Calu3 (cell line): Measurements from ENCODE around the gene SLC22A4. TPM values are rescaled to one million over a fixed set of nuclear protein-coding genes. Genes with fewer than 3 reads are reported as not detected.

ENCODE experiments used
- Bru-seq: library from RNA; stranded (reverse); fragments of 400-500 nt; gene quantifications from one replicate; lab custom pipeline; 2021; lab: Mats Ljungman, UMichigan
- BruChase-seq, 2 experiments: library from RNA; stranded (reverse); fragments of 400-500 nt; gene quantifications; one replicate each; lab custom pipeline; 2021; lab: Mats Ljungman, UMichigan
- BruUV-seq: library from RNA; stranded (reverse); fragments of 400-500 nt; replicated peaks from 2 replicates; lab custom pipeline; 2021; lab: Mats Ljungman, UMichigan
- CTCF ChIA-PET: fragments of 300-600 bp; sonication (Branson Sonifier 250); formaldehyde crosslinking; loops from one replicate; lab custom pipeline; 2022; ENCODE audit warnings: antibody characterized with exemption; lab: Charles Lee
- DNase-seq: peaks from one replicate; pipeline ENCODE4 v3.0.0; 2022
- H3K27ac Mint-ChIP-seq: one replicate; pipeline ENCODE4 v1.8.0; 2022; ENCODE audit warnings: mixed read lengths; ENCODE audit not compliant: unreplicated experiment
- H3K27me3 Mint-ChIP-seq: one replicate; pipeline ENCODE4 v1.8.0; 2022; ENCODE audit warnings: mixed read lengths; ENCODE audit not compliant: unreplicated experiment
- H3K36me3 Mint-ChIP-seq: one replicate; pipeline ENCODE4 v1.8.0; 2022; ENCODE audit warnings: mild to moderate bottlenecking, moderate library complexity, mixed read lengths; ENCODE audit not compliant: insufficient read depth, unreplicated experiment
- H3K4me1 Mint-ChIP-seq: one replicate; pipeline ENCODE4 v1.8.0; 2022; ENCODE audit warnings: mild to moderate bottlenecking, low read depth, mixed read lengths; ENCODE audit not compliant: unreplicated experiment
- H3K4me3 Mint-ChIP-seq: one replicate; pipeline ENCODE4 v1.8.0; 2022; ENCODE audit warnings: mild to moderate bottlenecking, low read depth, moderate library complexity, mixed read lengths; ENCODE audit not compliant: unreplicated experiment
- H3K9me3 Mint-ChIP-seq: one replicate; pipeline ENCODE4 v1.8.0; 2022; ENCODE audit warnings: low read depth, mixed read lengths; ENCODE audit not compliant: unreplicated experiment
- intact Hi-C: fragments of 100-400 bp; cut with micrococcal nuclease; formaldehyde crosslinking; loops from one replicate; pipeline ENCODE4 v1.10.0; 2022; ENCODE audit not compliant: unreplicated experiment
- long read RNA-seq: library from polyadenylated mRNA; stranded (forward); transcript quantifications from one replicate; pipeline ENCODE4 v2.0.0, GENCODE V29; 2022
- total RNA-seq: library from RNA; stranded (reverse); gene quantifications from 2 replicates; pipeline ENCODE4 v1.2.3, GENCODE V29; 2022
- TF ChIP-seq, protein P1 (sequence below): fragments of 200-600 bp; IDR thresholded peaks from one replicate; pipeline ENCODE4 v1.8.0; 2022; ENCODE audit warnings: antibody characterized with exemption; ENCODE audit not compliant: unreplicated experiment

SLC22A4 gene
- total RNA-seq (3.0 and 3.1 TPM in 2 replicates), Bru-seq, nascent RNA (percentile 52 among the genes with signal in this experiment), BruChase-seq, experiment 1, labeled RNA remaining after a 6-hour chase (percentile 39 among the genes with signal in this experiment), BruChase-seq, experiment 2, labeled RNA remaining after a 2-hour chase (percentile 38 among the genes with signal in this experiment)
- long read RNA-seq, partial matches to known transcripts, result 0 of 7 reads
- long read RNA-seq, other reads (novel, unspliced or antisense), result 4 of 7 reads

DNA sequence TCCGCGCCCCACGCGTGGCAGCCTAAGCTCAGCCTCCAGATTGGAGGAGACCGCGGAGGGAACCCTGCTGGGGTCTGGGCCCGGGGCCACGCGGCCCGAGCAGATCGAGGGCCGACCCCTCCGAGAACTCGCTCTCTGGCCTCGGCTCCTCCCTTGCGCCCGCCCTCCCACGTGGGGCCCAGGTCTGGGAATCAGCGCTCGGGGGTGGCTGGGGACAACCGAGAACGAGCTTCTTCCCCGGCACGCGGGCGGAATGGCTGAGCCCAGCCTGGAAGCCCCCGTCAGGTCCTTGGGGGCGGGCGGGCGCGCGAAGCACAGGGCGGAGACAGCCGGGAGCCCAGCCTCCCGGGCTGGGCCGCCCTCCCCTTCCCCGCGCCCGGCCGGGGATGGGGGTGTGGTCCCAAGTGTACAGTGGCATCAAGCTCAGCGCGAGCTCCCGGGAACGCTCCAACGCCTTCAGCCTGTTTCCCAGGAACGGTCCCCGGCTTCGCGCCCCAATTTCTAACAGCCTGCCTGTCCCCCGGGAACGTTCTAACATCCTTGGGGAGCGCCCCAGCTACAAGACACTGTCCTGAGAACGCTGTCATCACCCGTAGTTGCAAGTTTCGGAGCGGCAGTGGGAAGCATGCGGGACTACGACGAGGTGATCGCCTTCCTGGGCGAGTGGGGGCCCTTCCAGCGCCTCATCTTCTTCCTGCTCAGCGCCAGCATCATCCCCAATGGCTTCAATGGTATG, at the start of gene SLC22A4:
Gene SLC22A4 (plus strand): TSS at position 403 of the 736 bp plus-strand sequence. CDS start 223 bp downstream, at position 626.
- intact Hi-C loops, result loop anchor here (10.0 kb wide), 1 partner anchor 201 kb away; the partner anchor contains the start of gene IRF1
- peak; percentile 97 for DNase-seq
- peak within 1 kb of the TSS; percentile 90 for H3K27ac Mint-ChIP-seq
- no peaks in the 10 kb centered on the region for H3K27me3 Mint-ChIP-seq
- TF ChIP-seq, protein P1, sequence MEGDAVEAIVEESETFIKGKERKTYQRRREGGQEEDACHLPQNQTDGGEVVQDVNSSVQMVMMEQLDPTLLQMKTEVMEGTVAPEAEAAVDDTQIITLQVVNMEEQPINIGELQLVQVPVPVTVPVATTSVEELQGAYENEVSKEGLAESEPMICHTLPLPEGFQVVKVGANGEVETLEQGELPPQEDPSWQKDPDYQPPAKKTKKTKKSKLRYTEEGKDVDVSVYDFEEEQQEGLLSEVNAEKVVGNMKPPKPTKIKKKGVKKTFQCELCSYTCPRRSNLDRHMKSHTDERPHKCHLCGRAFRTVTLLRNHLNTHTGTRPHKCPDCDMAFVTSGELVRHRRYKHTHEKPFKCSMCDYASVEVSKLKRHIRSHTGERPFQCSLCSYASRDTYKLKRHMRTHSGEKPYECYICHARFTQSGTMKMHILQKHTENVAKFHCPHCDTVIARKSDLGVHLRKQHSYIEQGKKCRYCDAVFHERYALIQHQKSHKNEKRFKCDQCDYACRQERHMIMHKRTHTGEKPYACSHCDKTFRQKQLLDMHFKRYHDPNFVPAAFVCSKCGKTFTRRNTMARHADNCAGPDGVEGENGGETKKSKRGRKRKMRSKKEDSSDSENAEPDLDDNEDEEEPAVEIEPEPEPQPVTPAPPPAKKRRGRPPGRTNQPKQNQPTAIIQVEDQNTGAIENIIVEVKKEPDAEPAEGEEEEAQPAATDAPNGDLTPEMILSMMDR, result peak; percentile 5
- H3K4me1 Mint-ChIP-seq, result peaks cover 26% of the 10 kb centered on the region
- CTCF ChIA-PET, result interaction anchor here (0.6 to 3.1 kb wide), 25 partner anchors 8 to 263 kb away, joined by 3 to 27 read pairs (median 3); partner anchors contain the start of genes P4HA2, RAD50 and SLC22A5
- H3K9me3 Mint-ChIP-seq, result no peaks in the 10 kb centered on the region
- BruUV-seq, result no TSS peak
- peaks cover 26% of the 10 kb centered on the region for H3K36me3 Mint-ChIP-seq
- H3K4me3 Mint-ChIP-seq, result peak within 1 kb of the TSS; percentile 88

DNA sequence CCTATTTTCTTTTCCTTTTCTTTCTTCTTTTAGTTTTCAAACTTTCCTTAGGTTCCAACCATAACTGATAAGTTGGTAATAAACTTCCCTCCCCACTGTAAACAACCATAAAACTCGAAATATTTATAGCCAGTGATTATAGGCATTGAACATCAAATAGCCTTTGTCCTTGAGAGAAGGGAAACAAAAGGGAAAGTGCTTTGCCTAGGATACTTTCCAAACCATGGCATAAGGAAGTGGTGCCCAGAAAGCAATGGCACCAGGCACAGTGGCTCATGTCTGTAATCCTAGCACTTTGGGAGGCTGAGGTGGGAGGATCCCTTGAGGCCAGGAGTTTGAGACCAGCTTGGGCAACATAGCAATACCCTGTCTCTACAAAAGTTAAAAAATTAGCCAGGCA, 48.6 kb upstream of the SLC22A4 start:
- BruUV-seq, result no TSS peak
- Mint-ChIP-seq H3K36me3 (no peaks in the 10 kb centered on the region), H3K4me3 (no peak overlapping the region), H3K27ac (no peak overlapping the region), H3K9me3 (peaks cover 10% of the 10 kb centered on the region), H3K27me3 (no peaks in the 10 kb centered on the region), H3K4me1 (no peaks in the 10 kb centered on the region)
- DNase-seq, result no peak
- intact Hi-C loops, result no loop called here
- CTCF ChIA-PET, result interaction anchor here (0.6 kb wide), 1 partner anchor 30 kb away, joined by 4 read pairs; no protein-coding TSS in a partner anchor
- TF ChIP-seq, protein P1, result no peak

DNA sequence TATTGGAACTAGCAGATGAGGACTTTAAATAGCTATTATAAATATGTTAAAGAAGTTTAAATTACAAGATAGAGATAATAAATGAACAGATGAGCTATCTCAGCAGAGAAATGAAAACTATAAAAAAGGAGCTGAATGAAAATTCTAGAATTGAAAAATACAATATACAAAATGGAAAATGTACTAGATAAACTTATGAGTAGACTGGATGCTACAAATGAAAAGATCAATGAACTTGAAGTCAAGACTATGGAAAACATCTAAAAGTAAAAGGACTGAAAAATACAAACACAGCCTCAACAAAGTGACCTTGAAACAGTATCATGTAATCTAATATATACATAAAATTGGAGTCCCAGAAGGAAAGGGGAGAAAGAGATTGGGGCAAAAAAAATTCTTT, 47.4 kb upstream of the SLC22A4 start:
- H3K9me3 Mint-ChIP-seq, result peaks cover 10% of the 10 kb centered on the region
- BruUV-seq, result no TSS peak
- H3K36me3 Mint-ChIP-seq, result no peaks in the 10 kb centered on the region
- intact Hi-C loops, result no loop called here
- CTCF ChIA-PET, result no interaction called here
- no peaks in the 10 kb centered on the region for H3K4me1 Mint-ChIP-seq
- no peak for DNase-seq
- no peak overlapping the region for H3K4me3 Mint-ChIP-seq
- TF ChIP-seq, protein P1, result no peak
- H3K27me3 Mint-ChIP-seq, result no peaks in the 10 kb centered on the region
- no peak overlapping the region for H3K27ac Mint-ChIP-seq

DNA sequence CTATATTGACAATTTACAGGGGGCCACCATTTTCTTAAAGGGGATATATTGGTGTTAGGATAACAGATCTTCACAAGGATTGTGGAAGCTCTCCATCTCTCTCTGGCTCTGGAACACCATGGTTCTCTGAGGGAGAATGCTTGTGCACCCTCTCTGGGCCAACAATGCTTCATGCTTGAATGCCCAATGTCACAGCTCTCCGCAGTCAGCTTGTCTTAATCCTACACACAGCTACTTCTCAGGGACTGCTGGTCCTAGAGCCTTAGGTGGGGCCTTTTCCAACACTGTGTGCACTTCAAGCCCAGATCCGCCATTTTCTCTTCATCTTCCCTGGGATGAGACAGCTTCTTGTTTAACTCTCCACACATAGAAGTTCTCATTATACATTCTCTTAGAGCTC, 43.6 kb upstream of the SLC22A4 start:
- Mint-ChIP-seq H3K4me3 (no peak overlapping the region), H3K27ac (no peak overlapping the region), H3K9me3 (peaks cover under 1% of the 10 kb centered on the region), H3K4me1 (peaks cover 8% of the 10 kb centered on the region), H3K36me3 (no peaks in the 10 kb centered on the region), H3K27me3 (no peaks in the 10 kb centered on the region)
- TF ChIP-seq, protein P1, result no peak
- no peak for DNase-seq
- CTCF ChIA-PET, result interaction anchor here (2.0 kb wide), 1 partner anchor 12 kb away, joined by 7 read pairs; no protein-coding TSS in a partner anchor
- BruUV-seq, result no TSS peak
- intact Hi-C loops, result no loop called here
